ENCODE data around the gene KCNT2.

KCNT2 gene

GRCh38 chr1:196393742-196394141 is 214.5 kb downstream of the KCNT2 start:
- DNase-seq (ENCODE audit: low spot score), result no peak

DNA sequence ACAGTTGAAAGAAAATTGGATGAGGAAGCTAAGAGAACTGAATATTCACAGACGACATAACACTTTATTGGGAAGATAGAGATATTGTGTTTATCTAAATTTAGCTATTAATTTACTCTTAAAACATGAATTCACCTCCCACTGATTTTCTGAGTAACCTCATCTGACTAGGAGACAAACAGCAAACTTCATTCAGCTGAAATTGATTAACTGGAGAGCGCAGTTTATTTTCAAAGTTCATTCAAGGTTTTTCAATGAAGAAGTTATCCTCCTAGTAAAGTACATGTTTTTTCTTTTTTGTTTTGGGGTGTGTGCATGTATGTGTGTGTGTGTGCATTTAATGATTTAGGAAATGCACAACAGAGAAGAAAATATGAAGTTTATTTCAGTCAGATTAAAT is 215.0 kb downstream of the KCNT2 start:
- DNase-seq (ENCODE audit: low spot score), result no peak

DNA sequence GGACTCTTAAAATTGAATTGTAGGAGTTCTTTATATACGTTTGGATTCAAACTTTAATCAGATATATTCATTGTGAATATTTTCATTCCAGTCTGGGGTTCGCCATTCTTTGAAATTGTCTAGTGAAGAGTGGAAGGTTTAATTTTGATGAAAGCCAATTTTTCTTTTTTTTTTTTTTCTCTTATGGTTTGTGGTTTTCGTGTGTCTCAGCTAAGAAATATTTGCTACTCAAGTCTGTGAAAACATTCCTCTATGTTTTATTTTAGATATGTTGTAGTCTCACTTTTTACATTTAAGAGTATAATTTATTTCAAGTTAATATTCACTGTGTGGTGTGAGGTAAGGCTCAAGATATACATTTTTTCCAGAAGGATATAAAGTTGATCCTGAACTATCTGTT is 220.5 kb downstream of the KCNT2 start:
- no peak for DNase-seq (ENCODE audit: low spot score)

DNA sequence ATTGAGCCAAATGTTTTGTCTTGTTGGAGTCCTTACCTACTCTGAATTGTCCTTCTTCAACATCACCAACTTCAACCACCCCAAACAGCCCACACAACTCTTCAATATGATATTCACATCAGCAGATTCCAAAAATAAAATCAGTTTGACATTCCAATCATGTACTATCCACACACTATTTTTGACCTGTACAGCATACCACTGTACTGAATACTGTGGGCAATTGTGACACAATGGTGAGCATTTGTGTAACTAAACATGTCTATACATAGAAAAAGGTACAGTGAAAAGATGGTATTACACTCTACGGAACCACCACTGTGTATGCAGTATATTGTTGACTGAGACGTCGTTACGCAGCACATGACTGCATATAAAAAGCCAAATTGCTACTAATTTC is 223.1 kb downstream of the KCNT2 start:
- no peak for DNase-seq (ENCODE audit: low spot score)

GRCh38 chr1:196382383-196382782 is 225.9 kb downstream of the KCNT2 start:
- no peak for DNase-seq (ENCODE audit: low spot score)

- no peak for DNase-seq (ENCODE audit: low spot score)
Measured at GRCh38 chr1:196381544-196381943, 226.7 kb downstream of the KCNT2 start.

DNA sequence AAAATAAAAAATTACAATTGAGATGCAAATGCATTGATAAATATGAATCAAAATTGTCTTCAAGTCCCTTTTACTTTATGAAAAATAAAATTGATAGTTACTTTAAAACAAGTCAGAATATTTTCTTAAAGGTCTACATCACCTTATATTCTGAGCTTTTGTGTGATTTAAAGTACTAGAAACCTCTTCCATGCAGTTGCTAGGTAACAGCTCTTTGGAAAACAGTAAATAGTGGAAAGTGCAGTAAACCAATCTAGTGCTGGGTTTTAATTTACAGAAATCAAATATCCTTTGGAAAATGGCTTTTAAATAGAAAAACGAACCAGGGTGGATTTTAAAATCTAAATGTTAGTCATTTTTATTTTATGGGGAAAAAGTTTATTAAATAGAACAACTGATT is 227.9 kb downstream of the KCNT2 start:
- no peak for DNase-seq (ENCODE audit: low spot score)

GRCh38 chr1:196377811-196378210 is 230.4 kb downstream of the KCNT2 start:
- no peak for DNase-seq (ENCODE audit: low spot score)

GRCh38 chr1:196376630-196377328 is 231.5 kb downstream of the KCNT2 start:
- no peak for DNase-seq (ENCODE audit: low spot score)

GRCh38 chr1:196373798-196374197 is 234.4 kb downstream of the KCNT2 start:
- no peak for DNase-seq (ENCODE audit: low spot score)

GRCh38 chr1:196372896-196373536 is 235.2 kb downstream of the KCNT2 start:
- DNase-seq (ENCODE audit: low spot score), result peak; percentile 3

DNA sequence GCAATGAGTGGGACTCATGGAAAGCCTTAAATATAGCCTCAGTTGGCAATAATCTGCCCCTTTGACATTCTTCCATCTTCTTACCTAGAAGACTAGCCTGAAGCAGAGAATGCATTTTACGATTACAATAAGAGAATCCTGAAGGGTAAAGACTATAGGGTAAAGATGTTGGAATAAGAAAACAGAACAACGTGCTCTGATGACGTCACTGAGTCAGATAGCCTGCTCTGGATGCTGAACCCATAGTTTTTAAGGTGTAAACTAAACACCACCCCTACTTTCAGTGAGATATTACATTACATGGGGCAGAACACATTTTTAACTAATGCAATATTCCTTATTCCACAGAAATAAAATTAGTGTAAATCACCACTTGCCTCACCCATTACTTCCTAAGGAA is 240.4 kb downstream of the KCNT2 start:
- no peak for DNase-seq (ENCODE audit: low spot score)

DNA sequence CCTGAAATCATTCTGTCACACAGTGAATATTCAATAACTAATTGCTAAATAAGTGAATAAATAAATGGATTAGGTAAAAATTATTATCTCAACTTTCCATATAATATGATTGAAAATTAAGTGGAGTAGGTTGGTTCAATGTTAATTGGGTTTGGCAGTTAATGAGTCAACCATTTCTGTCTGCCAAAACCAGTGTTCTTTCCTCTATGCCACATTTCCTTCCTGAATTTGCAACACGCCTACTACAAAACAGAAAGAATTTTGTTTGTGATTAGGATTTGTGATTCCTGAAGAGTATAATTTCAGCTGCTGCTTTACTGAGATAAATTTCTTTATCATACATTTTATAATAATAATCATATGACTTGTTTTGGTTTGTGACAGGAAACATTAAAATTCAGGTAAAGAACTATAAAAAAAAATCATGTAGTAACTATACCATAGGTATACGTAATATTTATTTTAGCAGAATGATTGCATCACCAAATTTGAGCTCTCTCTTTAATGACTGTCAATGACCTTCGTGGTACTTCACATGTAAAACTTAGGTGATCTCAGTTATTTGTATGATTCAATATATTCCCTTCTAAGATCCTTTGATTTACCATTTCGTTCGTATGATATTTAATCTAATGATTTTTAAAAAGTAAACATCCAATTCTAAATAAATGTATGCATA is 241.3 kb downstream of the KCNT2 start:
- DNase-seq (ENCODE audit: low spot score), result no peak

DNA sequence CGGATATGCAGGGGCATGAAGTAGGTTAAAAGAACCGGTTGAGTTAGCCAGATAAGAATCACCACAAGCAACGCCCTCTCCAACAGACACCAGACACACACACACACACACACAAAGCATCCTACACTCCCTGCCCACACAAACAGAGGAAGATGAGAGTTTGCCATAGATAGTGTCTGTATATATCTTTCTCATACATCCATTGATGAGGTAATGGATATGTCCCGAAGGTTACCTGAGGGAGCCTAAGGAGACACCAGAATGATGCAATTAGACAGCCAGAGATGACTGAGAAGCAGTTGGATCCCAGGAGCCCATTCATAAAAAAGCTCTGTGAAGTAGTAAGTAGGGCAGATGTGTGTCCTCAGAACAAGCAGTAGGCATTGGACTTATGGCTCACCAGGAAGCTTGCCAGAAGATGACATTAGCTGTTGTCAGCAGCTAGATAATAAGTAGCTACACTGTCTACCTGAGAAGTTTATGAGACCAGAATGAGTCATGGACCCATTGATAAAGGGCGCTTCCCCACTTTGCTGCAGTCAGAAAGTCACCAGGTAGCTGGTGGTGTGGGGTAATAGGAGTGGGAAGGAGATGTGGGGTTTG is 247.0 kb downstream of the KCNT2 start:
- DNase-seq (ENCODE audit: low spot score), result peak; percentile 1

DNA sequence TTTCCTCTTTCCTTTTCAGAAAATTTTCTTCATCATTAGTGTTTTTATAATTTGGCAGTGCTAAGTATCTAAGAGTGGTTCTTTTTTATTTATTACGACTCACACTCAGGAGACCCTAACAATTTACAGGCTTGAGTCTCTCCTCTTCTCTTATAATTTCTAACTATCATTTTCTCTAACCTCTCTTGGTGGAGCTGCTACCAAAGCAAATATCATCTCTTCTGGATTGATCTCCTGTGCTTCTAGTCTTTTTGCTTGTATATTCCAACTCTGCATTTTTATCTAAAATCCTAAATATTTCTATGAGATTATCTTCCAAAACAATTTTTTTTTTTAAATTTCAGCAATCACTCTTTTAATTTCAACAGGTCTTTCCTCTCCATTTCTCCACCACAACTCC is 250.3 kb downstream of the KCNT2 start:
- DNase-seq (ENCODE audit: low spot score), result no peak

DNA sequence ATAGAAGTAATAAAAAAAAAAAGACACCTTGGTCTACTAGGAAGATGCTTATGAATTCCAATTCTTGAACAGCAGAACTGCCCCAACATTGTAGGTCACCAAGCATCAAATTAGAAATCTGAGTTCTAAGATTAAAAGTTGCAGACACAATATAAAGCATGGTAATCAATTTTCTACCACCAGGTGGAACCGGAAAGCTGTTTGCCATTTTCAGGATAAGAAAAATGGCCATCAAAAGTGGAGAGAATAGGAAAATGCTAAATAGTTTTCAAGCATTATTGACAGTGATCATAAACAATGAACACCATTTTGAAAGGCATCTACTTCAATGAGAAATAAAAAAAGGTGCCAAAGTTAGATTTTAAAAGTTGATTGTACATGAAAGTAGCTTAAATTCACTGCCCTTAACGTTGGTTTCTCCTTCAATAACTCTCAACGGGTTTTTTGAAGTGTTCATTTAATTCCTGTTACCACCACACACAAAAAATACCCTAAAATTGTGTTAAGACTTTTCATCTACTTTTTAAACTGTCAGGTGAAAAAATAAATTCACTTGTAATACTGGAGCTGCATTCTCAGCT is 252.9 kb downstream of the KCNT2 start:
- DNase-seq (ENCODE audit: low spot score), result peak; percentile 8

- no peak for DNase-seq (ENCODE audit: low spot score)
Measured at GRCh38 chr1:196344453-196344852, 263.8 kb downstream of the KCNT2 start.

DNA sequence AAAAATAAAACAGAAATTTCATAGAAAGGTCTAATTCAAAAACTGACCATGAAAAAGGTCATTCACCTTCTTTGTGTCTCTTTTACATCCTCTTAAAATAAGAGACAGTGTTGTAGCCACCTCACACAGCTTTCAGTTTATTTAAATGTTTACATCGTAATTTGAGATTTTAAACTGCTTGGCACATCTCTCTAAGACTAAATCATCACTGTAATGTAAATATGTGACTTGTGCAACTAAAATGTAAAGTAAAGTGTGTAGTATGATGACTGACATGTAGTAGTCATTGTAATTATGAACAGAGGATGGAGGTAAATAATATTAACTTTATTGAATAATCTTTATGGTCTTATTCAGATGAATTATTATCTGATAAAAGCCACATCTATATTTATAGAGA is 283.9 kb downstream of the KCNT2 start:
- DNase-seq (ENCODE audit: low spot score), result no peak

DNA sequence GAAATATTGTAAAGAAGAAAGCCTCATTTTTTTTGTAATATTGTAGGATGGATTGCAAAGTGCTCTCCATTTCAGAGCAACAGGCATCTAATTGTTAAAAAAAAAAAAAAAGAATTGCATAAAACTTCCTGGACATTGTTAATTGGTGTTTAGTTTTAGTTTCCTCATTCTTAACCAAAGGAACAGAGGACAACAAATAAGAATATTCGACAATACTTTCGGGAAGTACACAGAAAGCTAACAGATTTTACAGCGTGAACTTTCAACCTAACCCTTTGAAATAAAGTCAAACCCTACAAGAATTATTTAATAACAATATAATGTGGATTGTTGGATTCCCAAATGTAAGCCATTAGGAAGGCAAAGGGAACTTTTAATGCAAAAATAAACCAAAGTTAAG is 284.4 kb downstream of the KCNT2 start:
- no peak for DNase-seq (ENCODE audit: low spot score)

DNA sequence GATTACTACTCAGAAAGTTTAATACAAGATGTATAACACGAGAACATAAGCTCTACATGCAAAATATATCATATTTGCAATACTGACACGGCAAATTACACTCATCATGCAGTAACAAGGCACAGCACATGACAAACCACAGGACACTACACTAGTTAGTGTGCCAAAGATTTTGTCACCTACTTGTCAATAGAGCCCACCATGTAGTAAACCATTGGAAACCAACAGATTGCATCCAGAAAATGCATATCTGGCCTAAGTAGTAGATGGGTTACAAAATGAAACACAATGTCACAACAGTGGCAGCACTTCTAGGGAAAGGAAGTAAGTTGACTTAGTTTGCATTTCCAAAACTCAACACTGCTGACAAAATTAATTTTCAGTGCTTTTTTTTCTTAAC is 288.9 kb downstream of the KCNT2 start:
- DNase-seq (ENCODE audit: low spot score), result no peak

GRCh38 chr1:196317535-196318522 is 290.4 kb downstream of the KCNT2 start:
- DNase-seq (ENCODE audit: low spot score), result peak; percentile 7

Data from AG08396 (cell line).